Measurements from ENCODE around the gene HDAC7.

Gene HDAC7

DNA sequence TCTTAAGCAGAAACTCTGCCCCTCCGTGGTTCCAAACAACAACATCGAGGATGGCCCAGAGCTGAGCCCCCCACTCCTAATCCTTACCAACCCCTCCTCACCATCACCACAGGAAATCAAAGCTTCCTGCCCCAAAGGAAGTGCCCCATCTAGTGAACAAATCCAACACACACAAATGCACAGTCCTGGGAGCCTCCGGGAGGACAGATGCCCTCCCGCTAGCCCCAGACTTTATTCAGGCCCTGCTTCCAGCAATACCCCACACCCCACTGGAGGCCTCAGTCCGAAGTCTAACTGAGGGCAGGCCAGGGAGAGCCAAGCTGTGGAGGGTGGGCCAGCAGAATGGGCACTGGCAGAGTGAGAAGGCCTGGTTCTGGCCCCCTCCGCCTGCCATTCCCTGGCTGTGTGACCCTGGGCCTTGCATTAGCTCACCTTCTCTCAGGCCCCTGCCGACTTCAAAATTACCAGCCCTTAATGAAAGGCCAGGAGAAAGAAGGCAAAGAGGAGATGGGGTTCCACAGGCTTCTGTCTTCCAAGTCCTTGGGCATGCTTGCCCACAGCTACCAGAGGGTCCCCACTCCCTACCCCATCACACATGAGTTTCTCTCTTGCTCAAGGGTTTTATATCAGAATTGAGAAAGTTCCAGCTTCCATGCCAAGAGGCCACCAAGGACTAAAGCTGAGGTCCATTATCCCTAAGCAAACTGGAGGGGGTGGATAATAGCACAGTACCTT is 2.3 kb downstream of the HDAC7 start:
- TF ChIP-seq GATA2 (IDR thresholded peaks at IDR 0.05; ENCODE audit: low read depth, low read length) (no peak), GATA3 (IDR thresholded peaks at IDR 0.05; ENCODE audit: low read depth, low read length) (no peak)

DNA sequence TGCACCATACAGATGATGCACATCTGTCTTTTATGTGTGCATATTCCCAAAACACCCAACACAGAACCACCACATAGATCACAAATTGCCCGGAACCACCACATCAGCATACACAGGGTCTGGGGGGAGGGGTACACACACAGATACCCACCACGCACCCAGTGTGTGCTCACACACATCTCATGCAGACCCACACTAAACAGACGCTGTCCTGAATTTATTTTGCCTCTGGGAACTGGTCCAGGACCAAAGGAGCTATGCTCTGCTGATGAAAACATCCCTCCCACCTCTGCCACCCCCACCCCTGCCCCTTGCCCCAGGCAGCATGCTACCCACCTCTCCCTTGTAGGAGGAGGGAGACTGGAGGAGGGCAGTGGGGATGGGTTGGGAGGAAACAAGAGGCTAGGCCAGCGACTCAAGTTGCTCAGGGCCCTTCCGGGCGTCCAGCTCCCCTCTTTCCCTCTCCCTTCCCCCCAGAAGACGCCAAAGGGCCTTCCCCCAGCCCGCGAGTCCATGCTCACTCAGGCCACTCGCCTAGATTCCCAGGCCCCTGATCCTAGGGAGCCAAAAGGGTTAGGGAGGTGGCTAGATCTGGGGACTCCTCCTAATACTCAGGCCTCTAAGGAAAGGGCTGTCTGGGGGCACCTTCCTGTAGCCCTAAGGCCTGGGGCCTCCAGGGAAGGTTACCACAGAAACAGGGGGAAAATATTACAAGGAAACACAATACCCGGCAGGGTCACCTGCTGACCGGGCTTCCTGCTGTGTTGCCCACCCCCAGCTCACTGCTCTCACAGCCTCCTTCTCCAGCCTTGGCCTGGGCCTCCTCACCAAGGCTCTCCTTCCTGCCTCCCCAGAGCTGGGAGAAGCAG is 3.1 kb downstream of the HDAC7 start:
- TF ChIP-seq GATA3 (IDR thresholded peaks at IDR 0.05; ENCODE audit: low read depth, low read length) (no peak), GATA2 (IDR thresholded peaks at IDR 0.05; ENCODE audit: low read depth, low read length) (no peak)

DNA sequence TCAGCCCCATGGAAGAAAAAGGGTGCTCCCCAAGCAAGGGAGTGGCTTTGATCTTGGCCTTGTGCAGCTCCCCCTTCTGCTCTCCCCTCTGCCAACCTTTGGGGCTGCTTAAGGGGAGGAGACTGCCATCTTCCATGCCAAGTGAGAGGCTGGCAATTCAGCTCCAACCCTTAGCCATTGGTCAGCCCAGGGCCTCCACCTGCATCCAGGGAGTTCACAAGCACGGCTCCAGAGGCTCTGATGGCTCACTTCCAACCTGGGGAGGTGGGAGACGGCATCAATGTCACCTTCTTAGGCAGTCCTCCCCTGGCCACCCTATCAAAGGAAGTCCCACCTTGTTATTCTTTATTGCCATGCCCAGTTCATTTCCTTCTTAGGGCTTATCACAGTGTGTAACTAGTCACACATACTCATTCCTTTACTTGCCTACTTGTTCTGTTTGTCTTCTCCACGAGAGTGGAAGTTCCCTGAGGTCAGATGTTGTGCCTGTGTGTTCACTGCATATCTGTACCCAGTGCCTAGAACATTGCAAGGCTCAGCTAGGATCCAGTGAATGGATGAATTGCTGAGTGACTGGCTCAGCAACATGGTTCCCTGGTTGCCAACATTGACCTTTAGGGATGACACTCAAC is 5.0 kb downstream of the HDAC7 start:
- no peak for TF ChIP-seq GATA3 (IDR thresholded peaks at IDR 0.05; ENCODE audit: low read depth, low read length)
- no peak for TF ChIP-seq GATA2 (IDR thresholded peaks at IDR 0.05; ENCODE audit: low read depth, low read length)

DNA sequence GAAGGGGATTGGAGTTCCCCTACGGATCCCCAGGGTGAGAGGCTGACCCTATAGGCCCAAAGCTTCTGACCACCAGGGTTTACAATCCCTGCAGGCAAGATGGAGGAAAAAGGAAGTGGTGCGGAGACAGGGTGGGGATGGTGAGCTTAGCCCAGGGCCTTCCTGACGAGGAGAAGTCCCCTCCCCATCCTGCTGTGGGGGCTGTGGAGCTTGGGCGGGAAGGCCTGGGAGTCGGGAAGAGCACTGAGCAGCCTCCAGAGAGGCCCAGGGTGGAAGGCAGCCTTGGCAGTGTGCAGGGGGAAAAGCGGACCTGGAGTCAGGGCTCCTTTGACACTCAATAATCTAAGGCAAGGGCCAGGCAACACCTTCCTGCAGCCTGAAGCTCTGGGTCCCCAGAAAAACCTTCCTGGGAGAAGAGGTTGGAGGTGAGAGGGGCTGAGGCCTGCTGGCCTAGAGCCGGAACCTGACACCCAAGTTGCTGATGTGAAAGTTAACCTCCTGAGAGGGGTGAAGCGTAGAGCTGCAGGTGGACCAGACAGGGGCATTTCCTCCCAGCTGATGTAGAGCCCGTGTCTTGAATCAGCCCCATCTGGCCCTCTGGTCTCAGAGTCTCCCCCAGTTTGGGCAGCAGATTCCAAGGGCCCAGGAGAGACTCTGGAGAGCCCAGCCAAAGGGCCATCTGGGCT is 6.0 kb downstream of the HDAC7 start:
- TF ChIP-seq GATA2 (IDR thresholded peaks at IDR 0.05; ENCODE audit: low read depth, low read length) = no peak
- TF ChIP-seq GATA3 (IDR thresholded peaks at IDR 0.05; ENCODE audit: low read depth, low read length) = no peak

DNA sequence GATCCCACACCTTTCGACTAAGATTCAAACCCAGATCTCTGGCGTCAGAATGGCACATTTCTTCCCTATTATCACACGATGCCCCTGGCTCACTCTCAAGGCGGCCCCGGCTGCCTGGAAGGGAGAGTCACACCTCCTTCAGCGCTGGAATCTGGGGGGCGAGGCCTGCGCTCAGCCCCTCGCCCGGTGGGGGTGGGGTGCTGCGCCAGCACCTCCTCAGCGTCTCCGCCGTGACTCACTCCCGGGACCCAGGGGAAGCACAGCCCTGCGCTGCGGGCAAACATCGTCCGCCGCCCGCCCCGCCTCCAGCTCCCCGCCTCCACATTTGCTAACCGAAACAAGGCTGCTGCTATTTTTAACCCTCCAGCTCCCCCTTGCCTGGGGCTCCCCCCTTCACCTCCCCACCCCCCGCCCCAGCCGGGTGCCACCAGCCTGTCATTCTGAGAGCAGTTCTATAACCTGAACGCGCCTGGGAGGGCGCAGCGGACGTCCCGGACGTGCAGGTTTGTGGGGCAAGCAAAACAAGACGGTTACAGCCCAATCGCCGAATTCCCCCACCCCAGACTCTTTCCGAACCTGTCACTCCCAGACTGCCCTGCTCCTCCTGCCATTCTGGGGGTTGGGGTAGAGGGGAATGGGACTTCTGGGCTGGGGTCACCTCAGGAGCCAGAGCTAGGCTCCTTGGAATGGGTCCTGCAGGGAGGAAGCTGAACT is 6.7 kb downstream of the HDAC7 start:
- TF ChIP-seq GATA3 (IDR thresholded peaks at IDR 0.05; ENCODE audit: low read depth, low read length) (no peak), GATA2 (IDR thresholded peaks at IDR 0.05; ENCODE audit: low read depth, low read length) (no peak)

DNA sequence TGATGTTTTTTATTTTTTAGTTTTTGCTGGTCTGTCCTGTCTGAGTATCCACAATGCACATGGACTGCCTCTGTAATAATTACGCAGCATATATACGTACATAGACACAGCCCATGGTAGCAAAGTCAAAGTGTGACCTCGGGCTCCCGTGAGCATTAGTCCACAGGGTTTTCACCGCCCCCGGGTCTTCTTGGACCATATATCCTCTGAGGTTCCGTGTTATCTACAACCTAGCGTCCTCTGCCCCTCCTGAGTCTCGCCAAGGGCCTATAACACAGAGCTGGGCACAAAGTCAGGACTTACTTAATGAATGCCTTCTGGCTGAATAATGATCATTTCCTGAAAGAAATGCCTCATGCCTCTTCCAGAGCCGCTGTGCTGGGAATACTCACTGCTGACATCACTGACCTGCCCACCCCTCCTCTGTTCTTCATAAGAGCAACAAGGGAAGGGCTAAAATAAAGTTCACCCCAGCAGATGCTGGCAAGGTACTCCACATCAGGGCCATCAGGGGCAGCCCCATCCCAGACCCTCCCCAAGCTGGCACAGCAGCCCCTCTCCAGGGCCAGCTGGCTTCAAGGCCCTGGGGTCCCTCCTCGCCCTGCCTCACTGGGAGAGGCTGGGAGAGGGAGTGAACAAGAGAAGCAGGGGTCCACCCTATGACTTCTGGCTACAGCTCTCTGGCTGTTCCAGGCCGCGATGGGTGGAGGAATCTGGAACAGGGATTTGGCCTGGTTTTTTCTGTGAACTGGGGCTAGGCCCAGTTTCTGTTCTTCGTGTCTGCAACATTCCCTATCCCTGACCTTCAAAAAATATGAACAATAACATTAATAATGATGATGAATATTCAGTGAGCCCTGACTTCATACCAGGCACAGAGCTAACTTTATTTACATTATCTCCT is 7.9 kb downstream of the HDAC7 start:
- TF ChIP-seq GATA3 (IDR thresholded peaks at IDR 0.05; ENCODE audit: low read depth, low read length) (no peak), GATA2 (IDR thresholded peaks at IDR 0.05; ENCODE audit: low read depth, low read length) (no peak)

DNA sequence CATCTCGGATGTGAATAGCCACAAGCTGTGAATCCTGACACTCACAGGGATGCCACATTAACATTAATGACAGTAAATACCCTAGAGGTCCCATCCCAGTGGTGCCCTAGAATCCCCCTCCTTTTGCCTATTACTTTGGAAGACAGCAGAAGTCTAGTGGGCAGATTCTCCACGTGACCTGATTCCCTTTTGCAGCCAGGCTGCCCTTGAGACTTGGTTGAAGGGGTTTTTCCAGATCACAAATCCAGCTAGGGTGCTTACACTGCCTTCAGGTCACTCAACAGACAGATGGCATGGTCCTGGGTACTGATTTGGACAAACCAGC is 8.7 kb downstream of the HDAC7 start:
- no peak for TF ChIP-seq GATA3 (IDR thresholded peaks at IDR 0.05; ENCODE audit: low read depth, low read length)
- no peak for TF ChIP-seq GATA2 (IDR thresholded peaks at IDR 0.05; ENCODE audit: low read depth, low read length)

DNA sequence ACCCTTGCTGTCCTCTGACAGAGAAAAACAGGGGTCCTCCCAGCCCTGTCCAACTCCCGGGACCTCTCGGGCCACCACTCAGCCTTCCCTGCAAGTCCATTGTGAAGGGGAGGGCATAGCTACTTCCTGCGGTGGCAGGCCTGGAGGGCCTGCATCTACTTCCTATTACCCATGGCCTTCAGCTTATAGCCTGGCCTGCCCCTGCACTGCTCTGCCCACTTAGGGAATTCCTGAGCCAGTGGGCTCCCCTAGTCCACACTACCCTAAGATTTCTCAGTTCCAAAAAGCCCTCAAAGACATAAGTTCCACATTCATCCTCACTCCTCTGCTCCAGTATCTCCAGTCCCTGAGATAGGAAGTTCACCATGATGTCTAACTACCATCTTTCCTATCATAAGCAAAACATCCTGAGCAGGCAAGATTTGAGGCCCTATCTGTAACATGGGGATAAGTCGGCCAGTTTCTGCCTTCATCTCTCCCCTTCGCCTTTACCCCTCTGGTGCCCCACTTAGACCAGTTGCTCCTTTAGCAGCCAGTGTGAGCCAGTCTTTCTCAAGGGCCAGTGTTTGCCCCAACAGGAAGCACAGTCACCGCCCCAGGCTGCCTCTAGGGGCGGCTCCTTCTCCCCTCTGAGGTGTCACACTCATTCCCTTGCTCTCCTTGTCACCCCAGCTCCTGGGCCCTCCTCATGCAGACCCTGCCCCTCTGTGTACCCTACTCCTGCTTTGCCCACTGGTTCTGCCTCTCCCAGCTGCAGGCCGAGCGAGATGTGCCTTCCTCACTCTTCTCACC is 10.9 kb downstream of the HDAC7 start:
- no peak for TF ChIP-seq GATA2 (IDR thresholded peaks at IDR 0.05; ENCODE audit: low read depth, low read length)
- TF ChIP-seq GATA3 (IDR thresholded peaks at IDR 0.05; ENCODE audit: low read depth, low read length) = no peak

DNA sequence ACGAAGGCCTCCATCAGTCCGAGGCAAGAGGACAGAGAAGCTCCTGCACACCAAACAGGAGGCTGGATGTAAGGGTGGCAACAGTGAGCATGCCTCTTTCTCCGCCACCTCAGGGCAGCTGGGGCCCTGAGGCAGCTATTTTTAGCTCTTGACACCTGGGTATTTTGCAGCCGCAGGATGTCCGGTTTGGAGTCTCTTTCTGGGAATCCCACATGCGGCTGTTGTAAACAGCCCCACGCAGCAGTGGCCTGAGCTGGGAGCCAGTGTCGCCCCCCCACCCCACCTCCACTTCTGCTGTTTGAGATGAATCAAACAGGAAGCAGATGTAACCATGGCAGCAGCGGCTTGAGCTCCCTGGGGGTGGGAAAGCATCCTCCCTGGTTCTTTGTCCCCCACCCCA is 11.7 kb downstream of the HDAC7 start:
- no peak for TF ChIP-seq GATA2 (IDR thresholded peaks at IDR 0.05; ENCODE audit: low read depth, low read length)
- no peak for TF ChIP-seq GATA3 (IDR thresholded peaks at IDR 0.05; ENCODE audit: low read depth, low read length)

DNA sequence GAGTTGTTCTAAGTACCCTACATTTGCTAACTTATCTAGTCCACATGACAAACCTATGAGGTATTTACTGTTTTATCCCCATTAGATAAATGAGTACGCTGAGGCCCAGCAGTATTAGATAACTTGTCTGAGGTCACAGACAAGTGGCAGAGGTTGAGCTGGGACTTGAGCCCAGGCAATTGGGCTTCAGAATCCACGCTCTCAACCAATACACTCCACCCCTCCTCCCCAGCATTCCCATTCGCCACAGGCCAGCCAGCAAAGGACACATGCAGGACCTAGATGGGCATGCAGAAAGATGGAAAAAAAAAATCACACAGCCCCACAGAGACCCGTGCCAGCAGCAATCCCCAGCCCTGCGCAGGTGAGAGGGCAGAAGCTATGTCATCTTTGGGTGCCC is 12.4 kb downstream of the HDAC7 start:
- no peak for TF ChIP-seq GATA2 (IDR thresholded peaks at IDR 0.05; ENCODE audit: low read depth, low read length)
- TF ChIP-seq GATA3 (IDR thresholded peaks at IDR 0.05; ENCODE audit: low read depth, low read length) = no peak

DNA sequence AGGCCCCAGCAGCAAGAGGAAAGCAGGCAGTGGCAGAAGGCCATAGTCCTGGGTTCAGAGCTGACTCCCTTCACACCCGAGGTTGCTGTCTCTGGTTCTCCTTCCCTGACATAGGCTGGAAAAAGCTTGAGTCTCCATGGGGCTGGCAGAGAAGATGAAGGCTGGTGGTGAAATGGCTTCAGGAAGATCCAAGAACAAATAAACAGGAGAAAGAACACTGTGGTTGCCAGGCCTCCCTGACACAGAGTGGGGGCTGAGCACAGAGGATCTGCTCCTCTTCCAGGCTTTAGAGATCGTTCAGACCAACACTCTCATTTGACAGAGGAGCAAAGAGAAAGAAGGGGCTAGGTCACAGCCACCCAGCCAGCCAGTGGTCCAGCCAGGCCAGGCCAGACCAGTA is 14.3 kb downstream of the HDAC7 start:
- TF ChIP-seq GATA3 (IDR thresholded peaks at IDR 0.05; ENCODE audit: low read depth, low read length) = no peak
- TF ChIP-seq GATA2 (IDR thresholded peaks at IDR 0.05; ENCODE audit: low read depth, low read length) = no peak

DNA sequence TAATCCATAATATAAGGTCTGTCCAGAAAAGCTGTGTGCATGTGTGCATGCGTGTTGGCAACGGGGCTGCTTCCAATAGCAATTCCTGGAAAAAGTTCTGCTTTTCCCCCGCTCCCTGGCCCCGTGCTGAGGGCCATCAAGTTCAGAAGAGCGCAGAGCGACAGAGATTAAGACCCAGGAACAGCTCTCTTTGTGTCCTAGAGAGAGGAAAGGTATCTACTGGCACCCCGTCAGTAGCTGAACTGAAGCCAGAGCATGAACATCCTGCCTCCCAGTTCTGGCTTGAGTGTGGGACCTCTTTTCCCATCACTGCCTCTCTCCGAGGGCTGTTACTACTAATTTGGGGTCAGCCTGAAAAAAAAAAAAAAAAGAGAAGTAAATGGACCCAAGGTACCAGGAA is 15.5 kb downstream of the HDAC7 start:
- TF ChIP-seq GATA3 (IDR thresholded peaks at IDR 0.05; ENCODE audit: low read depth, low read length) (no peak), GATA2 (IDR thresholded peaks at IDR 0.05; ENCODE audit: low read depth, low read length) (no peak)
